ENCODE results near the gene EMILIN2. TPM values are rescaled to one million over a fixed set of nuclear protein-coding genes. Genes with fewer than 3 reads are reported as not detected.

EMILIN2 gene
- total and polyA plus RNA-seq, 2 of the 8 experiments (the other 6 are each of a cell fraction or from before 2014, with no cell fraction given): 6.0 to 7.5 TPM

- no peak for TF ChIP-seq RXRA (IDR thresholded peaks at IDR 0.05; ENCODE audit: insufficient read depth, low read depth, low read length)
- TF ChIP-seq KDM4A (IDR thresholded peaks at IDR 0.05; ENCODE audit: low read depth, low read length, severe bottlenecking): no peak
- TF ChIP-seq CREB1 (IDR thresholded peaks at IDR 0.05): no peak
Observed at GRCh38 chr18:2823202-2823601, 23.6 kb upstream of the EMILIN2 start (continued).
